T-helper 2 cell treated with Interferon-gamma antibody and Interleukin-4, amounts not matched to agents 100 ng/mL and 5 ng/mL, for 36 hours (primary cell): Measurements from ENCODE around the gene IL1F10. TPM values are rescaled to one million over a fixed set of nuclear protein-coding genes. Genes with fewer than 3 reads are reported as not detected.

Experiments used
- intact Hi-C: fragments of 100-400 bp; cut with micrococcal nuclease; formaldehyde crosslinking; loops from one replicate; pipeline ENCODE4 v1.15.1; 2023
- total RNA-seq: library from RNA; stranded (reverse); gene quantifications from 2 replicates; pipeline ENCODE4 v1.2.3, GENCODE V29; 2022

Gene IL1F10
- total RNA-seq, 1 donor from 2014 or later = not detected

- intact Hi-C loops = loop anchor here (1.0 to 5.0 kb wide), 3 partner anchors 37 to 292 kb away; no protein-coding TSS in a partner anchor
These were observed 12.4 kb downstream of the IL1F10 start for GRCh38 chr2:113080134-113080533.

GRCh38 chr2:113081488-113082210 is 13.9 kb downstream of the IL1F10 start:
- intact Hi-C loops = loop anchor here (5.0 kb wide), 2 partner anchors 36 to 291 kb away; no protein-coding TSS in a partner anchor

- intact Hi-C loops = loop anchor here (5.0 kb wide), 2 partner anchors 34 to 289 kb away; no protein-coding TSS in a partner anchor
These were observed 15.5 kb downstream of the IL1F10 start for GRCh38 chr2:113083296-113083695.

GRCh38 chr2:113084249-113085000 is 16.7 kb downstream of the IL1F10 start:
- intact Hi-C loops = loop anchor here (1.0 to 5.0 kb wide), 5 partner anchors 33 to 288 kb away; no protein-coding TSS in a partner anchor

GRCh38 chr2:113085542-113085941 is 17.8 kb downstream of the IL1F10 start:
- intact Hi-C loops = loop anchor here (2.0 kb wide), 2 partner anchors 49 to 113 kb away; no protein-coding TSS in a partner anchor

- intact Hi-C loops = no loop called here
These were observed 20.6 kb downstream of the IL1F10 start for GRCh38 chr2:113088213-113088992.

GRCh38 chr2:113089916-113090315 is 22.1 kb downstream of the IL1F10 start:
- intact Hi-C loops = no loop called here

- intact Hi-C loops = no loop called here
These were observed 23.6 kb downstream of the IL1F10 start for GRCh38 chr2:113091231-113091896.

- intact Hi-C loops = no loop called here
These were observed 25.3 kb downstream of the IL1F10 start for GRCh38 chr2:113092864-113093612.

GRCh38 chr2:113093613-113093977 is 25.8 kb downstream of the IL1F10 start:
- intact Hi-C loops = no loop called here

GRCh38 chr2:113096306-113096705 is 28.5 kb downstream of the IL1F10 start:
- intact Hi-C loops = loop anchor here (5.0 kb wide), 1 partner anchor 99 kb away; no protein-coding TSS in a partner anchor

GRCh38 chr2:113096842-113097618 is 29.3 kb downstream of the IL1F10 start:
- intact Hi-C loops = loop anchor here (5.0 kb wide), 1 partner anchor 100 kb away; no protein-coding TSS in a partner anchor

- intact Hi-C loops = loop anchor here (1.0 to 5.0 kb wide), 2 partner anchors 75 to 101 kb away; partner anchors contain the start of gene PSD4
These were observed 30.3 kb downstream of the IL1F10 start for GRCh38 chr2:113098041-113098440.

- intact Hi-C loops = loop anchor here (1.0 to 5.0 kb wide), 2 partner anchors 75 to 101 kb away; partner anchors contain the start of gene PSD4
These were observed 30.8 kb downstream of the IL1F10 start for GRCh38 chr2:113098532-113098931.

- intact Hi-C loops = no loop called here
These were observed 34.4 kb downstream of the IL1F10 start for GRCh38 chr2:113102133-113102532.

GRCh38 chr2:113103277-113103676 is 35.5 kb downstream of the IL1F10 start:
- intact Hi-C loops = no loop called here

GRCh38 chr2:113104054-113104611 is 36.4 kb downstream of the IL1F10 start:
- intact Hi-C loops = no loop called here

- intact Hi-C loops = no loop called here
These were observed 37.4 kb downstream of the IL1F10 start for GRCh38 chr2:113105047-113105785.
